Jurkat, Clone E6-1 (cell line): ENCODE measurements around the gene CEP112.

ENCODE experiments used
- DNase-seq: peaks from one replicate; pipeline ENCODE4 v3.0.0-alpha.2; 2011; ENCODE audit warnings: low read depth, low spot score
- H3K4me3 ChIP-seq: 2 replicates; pipeline ENCODE4 v1.5.1; 2011; ENCODE audit warnings: mild to moderate bottlenecking, low read length, control low read depth, moderate library complexity

Gene CEP112

DNA sequence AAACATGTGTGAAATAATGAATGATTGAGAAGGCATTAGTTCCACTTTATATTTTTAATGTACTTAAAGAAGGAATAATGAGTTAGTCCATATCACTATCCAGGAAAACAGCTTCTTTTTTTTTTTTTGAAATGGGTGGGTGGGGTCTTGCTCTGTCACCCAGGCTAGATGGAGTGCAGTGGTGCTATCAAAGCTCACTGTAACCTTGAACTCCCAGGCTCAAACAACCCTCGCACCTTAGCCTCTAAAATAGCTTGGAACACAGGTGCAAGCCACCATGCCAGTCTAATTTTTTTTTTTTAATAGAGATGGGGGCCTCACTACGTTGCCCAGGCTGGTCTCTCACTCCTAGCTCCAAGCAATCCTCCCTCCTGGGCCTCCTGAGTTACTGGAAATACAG is 275.5 kb downstream of the CEP112 start:
- no peak overlapping the region for H3K4me3 ChIP-seq
- no peak for DNase-seq

DNA sequence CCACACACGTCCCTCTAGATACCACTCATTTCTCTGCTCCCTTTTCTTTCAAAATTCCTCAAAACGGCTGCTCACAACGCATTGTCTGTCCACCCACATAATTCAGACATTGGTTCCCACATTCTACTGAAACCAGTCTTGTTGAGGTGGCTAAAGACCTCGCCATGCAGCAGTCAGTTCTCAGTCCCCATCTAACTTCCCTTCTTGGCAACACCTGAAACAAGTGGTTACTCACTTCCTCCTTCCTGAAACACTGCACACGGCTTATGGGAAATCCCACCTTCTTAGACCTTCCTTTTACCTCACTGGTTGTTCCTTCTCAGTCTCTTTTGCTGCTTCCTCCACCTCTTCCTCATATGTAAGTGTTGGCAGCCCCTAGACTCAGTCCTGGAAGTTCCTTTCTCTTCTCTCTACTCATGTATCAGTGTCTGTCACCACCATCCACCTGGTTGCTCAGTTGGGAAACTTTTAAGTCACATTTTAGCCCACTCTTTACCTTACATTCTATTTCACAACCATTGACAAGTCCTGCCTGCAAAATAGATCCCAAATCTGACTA is 277.1 kb downstream of the CEP112 start:
- peak; percentile 22 for DNase-seq
- no peak overlapping the region for H3K4me3 ChIP-seq

DNA sequence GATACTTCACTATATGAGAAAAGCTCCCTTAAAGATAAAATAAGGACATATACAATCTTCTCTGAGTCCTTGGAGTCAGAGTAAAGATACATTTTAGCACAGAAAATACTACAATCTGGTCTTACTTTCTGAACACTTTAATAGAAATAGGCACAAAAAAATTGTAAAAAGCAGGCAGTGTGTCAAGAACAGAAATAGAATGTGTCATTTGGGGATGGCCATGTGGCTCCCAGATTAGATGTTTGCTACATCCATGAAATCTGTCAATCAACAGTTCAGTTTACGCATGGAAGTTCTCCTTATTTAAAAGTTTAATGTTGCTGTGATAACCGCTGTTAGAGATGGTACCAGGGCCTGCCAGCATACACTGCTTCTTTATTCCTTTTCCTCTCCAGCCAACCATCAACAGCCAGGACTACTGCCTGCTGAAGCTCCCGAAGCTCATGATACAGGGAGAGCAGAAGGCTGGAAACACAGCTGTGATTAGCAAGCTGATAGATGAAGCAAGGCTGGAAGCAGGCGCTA is 278.5 kb downstream of the CEP112 start:
- DNase-seq = no peak
- H3K4me3 ChIP-seq = no peak overlapping the region

DNA sequence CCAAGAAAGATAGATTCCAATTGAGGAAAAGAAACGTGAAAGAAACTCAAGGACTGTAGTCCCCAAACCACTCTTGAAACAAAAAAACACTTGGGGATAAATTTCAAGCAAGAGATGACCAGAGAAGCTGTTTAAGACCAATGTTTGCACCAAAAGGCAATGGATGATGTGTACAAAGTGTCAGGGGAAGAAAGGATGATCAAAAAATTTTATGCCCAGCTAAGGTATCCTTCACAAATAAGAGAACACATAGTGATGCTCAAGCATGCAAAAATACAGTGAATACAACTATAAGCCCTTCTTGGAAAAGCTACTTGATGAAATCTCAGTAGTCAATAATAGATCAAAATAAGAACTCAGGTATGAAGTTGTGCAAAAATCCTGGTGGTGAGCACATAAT is 281.1 kb downstream of the CEP112 start:
- DNase-seq = no peak
- no peak overlapping the region for H3K4me3 ChIP-seq

DNA sequence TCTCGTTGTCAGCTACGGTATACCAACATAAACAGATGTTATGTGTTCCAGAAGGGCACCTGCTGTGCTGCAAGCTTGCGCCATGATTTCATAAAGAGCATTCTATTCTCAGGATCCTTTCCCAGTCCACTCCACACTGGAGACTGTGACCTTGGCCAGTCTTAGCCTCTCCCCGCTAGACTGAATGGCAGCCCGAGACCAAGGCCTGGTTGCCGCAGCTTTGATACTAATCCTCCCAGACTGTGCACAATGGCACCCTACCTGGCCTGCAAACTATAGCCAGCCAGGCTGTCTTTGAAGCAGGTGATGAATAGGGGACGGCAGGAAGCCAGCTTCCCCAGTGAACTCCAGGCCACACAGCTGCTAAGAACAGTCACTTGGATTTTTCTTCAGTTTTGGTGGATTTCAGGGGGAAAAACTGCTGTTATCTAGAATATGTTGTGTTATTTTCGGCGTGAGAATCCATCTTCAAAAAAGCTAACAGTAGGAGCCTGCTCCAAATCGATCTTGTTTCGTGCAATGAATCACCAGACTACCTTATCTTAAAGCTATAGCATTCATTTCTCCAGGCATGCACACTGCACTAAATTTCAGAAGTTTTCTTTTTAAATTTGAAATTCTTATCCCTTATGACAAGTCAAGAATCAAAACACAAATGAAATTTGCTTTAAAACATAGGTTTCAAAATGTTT is 289.0 kb downstream of the CEP112 start:
- no peak overlapping the region for H3K4me3 ChIP-seq
- no peak for DNase-seq

DNA sequence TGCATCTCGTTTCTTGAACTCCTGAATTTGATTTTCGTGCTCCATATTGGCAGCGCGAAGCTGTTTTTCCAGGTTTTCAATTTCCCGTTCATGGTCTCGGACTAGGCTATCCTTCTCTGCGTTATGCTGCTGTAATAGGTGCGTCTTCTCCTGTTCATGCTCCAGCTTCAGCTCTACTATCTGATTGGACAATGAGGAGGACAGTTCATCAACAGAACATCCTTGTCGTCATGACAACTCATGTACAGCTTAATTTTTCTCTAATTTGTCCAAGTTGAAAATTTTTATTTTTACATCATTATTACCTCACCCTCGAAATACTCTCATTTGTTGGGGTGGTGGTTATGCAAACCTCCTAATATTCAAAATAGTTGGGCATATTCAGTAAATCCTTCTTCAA is 289.8 kb downstream of the CEP112 start:
- no peak overlapping the region for H3K4me3 ChIP-seq
- DNase-seq = no peak

GRCh38 chr17:65901394-65901793 is 290.5 kb downstream of the CEP112 start:
- DNase-seq = no peak
- no peak overlapping the region for H3K4me3 ChIP-seq

GRCh38 chr17:65900216-65900615 is 291.7 kb downstream of the CEP112 start:
- no peak overlapping the region for H3K4me3 ChIP-seq

DNA sequence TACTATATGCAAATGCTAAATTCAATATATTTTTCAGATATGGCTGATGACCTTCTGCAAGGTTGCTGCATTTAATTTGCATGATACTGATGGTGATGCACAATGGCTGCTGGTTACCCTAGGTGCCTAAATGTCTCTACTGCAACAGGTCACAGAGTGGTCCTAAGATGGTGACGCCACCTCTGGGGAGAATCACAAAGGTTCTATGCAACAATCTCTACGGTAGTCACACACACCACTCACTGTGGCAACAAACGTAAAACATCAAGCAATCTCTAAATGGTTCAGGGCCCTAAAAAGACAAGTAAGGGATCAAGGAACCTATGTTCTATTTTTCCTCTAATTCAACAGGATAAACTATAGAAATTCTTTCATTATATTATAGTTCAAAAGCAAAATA is 293.3 kb downstream of the CEP112 start:
- no peak for DNase-seq
- H3K4me3 ChIP-seq = no peak overlapping the region

More at GRCh38 chr17:65900216-65900615, 291.7 kb downstream of the CEP112 start:
- DNase-seq = no peak

GRCh38 chr17:65896889-65897288 is 295.0 kb downstream of the CEP112 start:
- no peak overlapping the region for H3K4me3 ChIP-seq
- no peak for DNase-seq

- no peak for DNase-seq
- H3K4me3 ChIP-seq = no peak overlapping the region
Measured at GRCh38 chr17:65895969-65896368, 296.0 kb downstream of the CEP112 start.

DNA sequence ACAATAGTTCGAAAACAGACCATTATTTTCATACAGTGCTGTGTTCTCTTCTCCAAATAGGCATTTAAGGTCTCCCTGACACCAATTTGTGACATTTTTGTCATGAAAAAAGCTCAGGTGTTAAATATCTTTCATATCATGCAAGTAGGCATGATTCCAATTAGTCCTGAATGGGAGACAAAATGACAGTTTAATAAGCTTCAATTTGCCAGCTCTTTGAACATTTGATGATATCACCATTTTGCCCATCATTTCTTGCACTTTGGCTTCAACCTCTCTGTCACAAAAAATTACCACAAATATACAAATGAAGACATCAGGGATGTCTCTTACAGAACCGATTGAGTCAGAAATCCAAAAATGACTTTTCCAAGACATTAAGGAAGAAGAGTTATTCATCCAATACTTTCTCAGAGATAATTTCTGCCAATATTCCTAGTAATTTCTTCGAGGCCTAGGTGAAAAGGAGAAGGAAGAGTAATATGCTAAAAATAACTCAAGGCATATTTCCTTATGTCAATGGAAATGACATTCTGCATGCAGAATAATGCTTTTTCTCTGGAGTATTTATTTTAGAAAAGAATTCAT is 298.1 kb downstream of the CEP112 start:
- no peak for DNase-seq
- no peak overlapping the region for H3K4me3 ChIP-seq

GRCh38 chr17:65892912-65893377 is 299.0 kb downstream of the CEP112 start:
- H3K4me3 ChIP-seq = no peak overlapping the region
- DNase-seq = no peak

DNA sequence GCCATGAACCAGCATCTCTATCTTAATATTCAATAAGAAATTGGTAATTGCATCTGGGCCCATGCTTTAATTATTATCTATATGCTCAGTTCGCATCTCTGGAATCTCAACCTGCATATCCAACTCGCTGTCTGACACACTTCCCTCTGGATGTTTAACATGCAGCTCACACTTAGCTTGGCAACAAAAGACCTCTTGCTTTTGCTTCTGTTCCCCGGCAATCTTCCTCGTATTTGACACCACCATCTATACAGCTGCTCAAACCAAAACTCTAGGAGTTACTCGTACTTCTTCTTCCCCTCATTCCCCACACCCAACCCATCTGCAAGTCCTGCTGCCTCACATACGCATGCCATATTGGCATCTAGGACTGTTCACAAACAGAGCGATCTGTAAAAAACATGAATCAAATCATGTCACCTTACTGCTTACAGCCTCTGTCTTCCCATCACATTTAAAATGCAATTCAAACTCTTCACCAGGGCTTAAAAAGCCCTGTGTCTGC is 300.6 kb downstream of the CEP112 start:
- H3K4me3 ChIP-seq = no peak overlapping the region
- DNase-seq = no peak

GRCh38 chr17:65888649-65889048 is 303.3 kb downstream of the CEP112 start:
- no peak for DNase-seq
- H3K4me3 ChIP-seq = no peak overlapping the region

GRCh38 chr17:65886315-65887245 is 305.4 kb downstream of the CEP112 start:
- DNase-seq = no peak

DNA sequence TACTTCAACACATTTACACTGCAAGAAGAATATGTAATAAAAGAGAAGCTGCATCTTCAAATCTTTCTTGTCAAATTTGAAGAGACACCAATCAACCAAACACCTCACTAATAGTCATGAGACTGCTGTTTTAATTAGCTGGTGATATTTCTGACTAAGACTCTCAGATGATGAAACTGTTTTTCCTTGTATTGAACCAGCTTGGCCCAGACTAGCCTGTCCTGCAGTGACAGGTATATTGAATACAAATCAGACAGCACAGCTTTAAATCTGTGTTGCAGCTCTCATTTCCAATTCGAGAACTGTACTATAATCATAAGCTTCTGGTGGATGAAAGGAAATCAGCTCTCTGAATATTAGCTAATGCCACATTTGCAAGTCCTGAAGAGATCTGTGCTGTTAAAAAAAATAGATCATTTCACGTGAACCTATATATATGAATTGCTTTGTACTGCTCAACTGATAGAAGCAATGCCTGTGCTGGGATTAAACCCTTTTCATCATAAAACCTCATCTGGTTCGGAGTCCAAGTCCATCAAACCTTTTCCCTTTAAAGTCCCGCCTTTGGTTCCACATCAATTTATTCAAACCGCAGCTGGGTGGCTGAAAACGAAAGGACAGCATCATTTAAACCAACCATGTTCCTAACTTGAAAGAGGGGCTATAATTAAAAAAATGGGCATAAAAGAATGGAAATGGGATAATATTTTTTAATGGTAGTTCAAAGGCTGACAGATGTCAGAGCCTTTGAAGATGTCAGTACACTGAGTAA is 306.2 kb downstream of the CEP112 start:
- H3K4me3 ChIP-seq = no peak overlapping the region
- no peak for DNase-seq

More at GRCh38 chr17:65886315-65887245, 305.4 kb downstream of the CEP112 start:
- no peak overlapping the region for H3K4me3 ChIP-seq

DNA sequence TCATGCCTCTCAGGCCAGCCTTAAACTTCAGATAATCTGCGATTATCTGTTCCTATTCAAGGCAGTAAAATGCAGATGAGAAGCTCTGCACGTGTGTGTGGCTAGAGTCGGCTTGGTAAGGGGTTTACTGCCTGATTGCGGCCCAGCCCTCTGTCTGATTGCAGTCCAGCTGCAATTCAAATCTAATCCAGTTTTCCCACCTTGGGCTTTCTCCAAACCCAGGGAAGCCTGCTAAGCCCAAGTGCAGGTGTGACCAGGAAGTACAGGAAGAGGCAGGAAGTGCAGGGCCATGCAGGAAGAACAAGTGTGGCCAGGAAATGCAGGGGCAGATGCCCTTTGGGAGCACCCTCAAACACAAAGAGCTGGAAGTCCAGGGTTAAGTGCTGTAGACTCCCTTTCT is 314.9 kb downstream of the CEP112 start:
- DNase-seq = no peak
- H3K4me3 ChIP-seq = no peak overlapping the region
